Psoas muscle (tissue), 8 donors: Measurements from ENCODE around the gene WFDC5. TPM values are rescaled to one million over a fixed set of nuclear protein-coding genes. Genes with fewer than 3 reads are reported as not detected.
A peak's percentile ranks its signal among the peaks of the same experiment; 100 is the strongest.

Source experiments
- ATAC-seq, 4 donors: fragments of 200-7000 bp; cut with Tn5 transposase; one replicate each; pipeline ENCODE4 v1.9.1; 2020; ENCODE audit warnings: moderate library complexity in 3 of 4, mild to moderate bottlenecking in 2 of 4
- DNase-seq, 2 donors: peaks; one replicate each; pipeline ENCODE4 v3.0.0-alpha.2; 2020
- H3K27ac ChIP-seq: fragments of 200-600 bp; one replicate; pipeline ENCODE4 v1.8.0; 2022
- H3K27me3 ChIP-seq, 3 donors: fragments of 200-600 bp in 1 of 3; one replicate each; pipeline versions ENCODE4 v1.6.1 to v1.8.0; 2013 to 2022; ENCODE audit warnings: low read length in 2 of 3, mild to moderate bottlenecking in 2 of 3, moderate library complexity in 1 of 3; ENCODE audit not compliant: insufficient read depth in 3 of 3
- H3K36me3 ChIP-seq, 2 donors: fragments of 200-600 bp in 1 of 2; one replicate each; pipeline versions ENCODE4 v1.6.1 to v1.8.0; 2013 to 2022; ENCODE audit warnings: low read depth in 1 of 2, mild to moderate bottlenecking in 1 of 2, moderate library complexity in 1 of 2; ENCODE audit not compliant: insufficient read depth in 1 of 2
- H3K4me1 ChIP-seq: fragments of 200-600 bp; one replicate; pipeline ENCODE4 v1.8.0; 2022
- H3K4me3 ChIP-seq: fragments of 200-600 bp; one replicate; pipeline ENCODE4 v1.8.0; 2022; ENCODE audit warnings: mild to moderate bottlenecking
- H3K9me3 ChIP-seq: fragments of 200-600 bp; one replicate; pipeline ENCODE4 v1.8.0; 2022
- CTCF ChIP-seq: fragments of 200-600 bp; IDR thresholded peaks from one replicate; pipeline ENCODE4 v1.8.0; 2022; ENCODE audit warnings: antibody characterized with exemption
- WGBS, 3 donors: extraction: QIAGEN DNeasy Blood & Tissue Kit; methylation state at CpG; one replicate each; pipeline versions ENCODE4 v1.1.6 to v1.1.7; 2013; 5-methylcytosine and 5-hydroxymethylcytosine counted together
- intact Hi-C, 2 donors: fragments of 100-400 bp; cut with DNase I; formaldehyde crosslinking; loops; one replicate each; pipeline versions ENCODE4 v1.11.0 to v1.14.2; 2022
- polyA plus RNA-seq, 3 donors: library from polyadenylated mRNA; stranded (reverse); fragments of 200-250 nt; gene quantifications; one replicate each; pipeline ENCODE4 v1.2.3, GENCODE V29; 2013
- total RNA-seq, 4 donors: library from RNA; stranded (reverse); fragmentation: NEBNext Ultra II Directional in 2 of 4; extraction: Animal tissue kit (Norgen Biotek cat#: 25700) in 2 of 4; gene quantifications; one replicate each; pipeline versions ENCODE4 v1.2.1 to v1.2.4, GENCODE V29; 2021 to 2023
- donor health status: healthy with polysubstance abuse.
- donor health status: DM: no; HTN: no; CAD: no; lungs with moderate emphysema.
- donor health status: Bipolar disorder and iron deficiency.
- donor health status: healthy.
- donor health status: DM: yes; HTN: yes; CAD: no.
- donor health status: DM: no; HTN: no; CAD: no.
- donor health status: DM: no; HTN: no; CAD: no.
- donor health status: DM: yes; HTN: yes; CAD: no.

The WFDC5 gene
- total and polyA plus RNA-seq, 7 donors, result not detected

GRCh38 chr20:45072066-45072465, 42.9 kb downstream of the WFDC5 start:
- 92 to 100% (median 95%) methylated on average over 1 of the region's 1 CpG for whole genome bisulfite sequencing, 3 donors
- Histone ChIP-seq H3K9me3 (no peaks in the 10 kb centered on the region), H3K27ac (no peak overlapping the region), H3K4me1 (peaks cover 10% of the 10 kb centered on the region), H3K36me3 (peaks cover 6 to 22% of the 10 kb centered on the region in 2 donors), H3K4me3 (no peak overlapping the region), H3K27me3 (no peaks in the 10 kb centered on the region)
- DNase-seq (no peak), ATAC-seq (no peak)
- intact Hi-C loops, result no loop called here
- no peak for TF ChIP-seq CTCF

- H3K4me1 ChIP-seq, result peaks cover 10% of the 10 kb centered on the region
- no peaks in the 10 kb centered on the region for H3K27me3 ChIP-seq
- intact Hi-C loops, result no loop called here
- H3K36me3 ChIP-seq, result peaks cover 0 to 16% of the 10 kb centered on the region in 2 donors
- 70 to 92% (median 79%) methylated on average over 6 of the region's 6 CpGs for WGBS, 3 donors
- peak; percentile 63 to 94 (median 76) for ATAC-seq
- TF ChIP-seq CTCF, result no peak
- H3K4me3 ChIP-seq, result no peak overlapping the region
- DNase-seq, result no peak
- no peak overlapping the region for H3K27ac ChIP-seq
- H3K9me3 ChIP-seq, result no peaks in the 10 kb centered on the region
These were observed 43.9 kb downstream of the WFDC5 start for GRCh38 chr20:45070932-45071632.

- Histone ChIP-seq H3K9me3 (no peaks in the 10 kb centered on the region), H3K27ac (no peak overlapping the region), H3K36me3 (no peaks in the 10 kb centered on the region), H3K4me3 (no peak overlapping the region), H3K4me1 (peaks cover 10% of the 10 kb centered on the region), H3K27me3 (no peaks in the 10 kb centered on the region)
- no peak for DNase-seq
- TF ChIP-seq CTCF, result no peak
- 95 to 98% (median 95%) methylated on average over 1 of the region's 1 CpG for WGBS, 3 donors
- intact Hi-C loops, result no loop called here
- ATAC-seq, result no peak
These were observed 45.7 kb downstream of the WFDC5 start for GRCh38 chr20:45069261-45069660.

- intact Hi-C loops, result no loop called here
- no peak overlapping the region for H3K4me3 ChIP-seq
- H3K36me3 ChIP-seq, result no peaks in the 10 kb centered on the region
- peaks cover 10% of the 10 kb centered on the region for H3K4me1 ChIP-seq
- WGBS, 3 donors, result 80 to 85% (median 84%) methylated on average over 2 of the region's 2 CpGs
- H3K9me3 ChIP-seq, result no peaks in the 10 kb centered on the region
- DNase-seq, result no peak
- TF ChIP-seq CTCF, result no peak
- no peaks in the 10 kb centered on the region for H3K27me3 ChIP-seq
- ATAC-seq, result no peak
- no peak overlapping the region for H3K27ac ChIP-seq
These were observed 47.4 kb downstream of the WFDC5 start for GRCh38 chr20:45067558-45067957.

- intact Hi-C loops, result no loop called here
- ATAC-seq (no peak), DNase-seq (no peak)
- Histone ChIP-seq H3K4me1 (peaks cover 5% of the 10 kb centered on the region), H3K9me3 (no peaks in the 10 kb centered on the region), H3K4me3 (no peak overlapping the region), H3K36me3 (no peaks in the 10 kb centered on the region), H3K27me3 (no peaks in the 10 kb centered on the region), H3K27ac (no peak overlapping the region)
- 94 to 98% (median 97%) methylated on average over 4 of the region's 4 CpGs for WGBS, 3 donors
- TF ChIP-seq CTCF, result no peak
These were observed 47.9 kb downstream of the WFDC5 start for GRCh38 chr20:45067087-45067486.
